ENCODE results near the gene VCAN.

The VCAN gene

DNA sequence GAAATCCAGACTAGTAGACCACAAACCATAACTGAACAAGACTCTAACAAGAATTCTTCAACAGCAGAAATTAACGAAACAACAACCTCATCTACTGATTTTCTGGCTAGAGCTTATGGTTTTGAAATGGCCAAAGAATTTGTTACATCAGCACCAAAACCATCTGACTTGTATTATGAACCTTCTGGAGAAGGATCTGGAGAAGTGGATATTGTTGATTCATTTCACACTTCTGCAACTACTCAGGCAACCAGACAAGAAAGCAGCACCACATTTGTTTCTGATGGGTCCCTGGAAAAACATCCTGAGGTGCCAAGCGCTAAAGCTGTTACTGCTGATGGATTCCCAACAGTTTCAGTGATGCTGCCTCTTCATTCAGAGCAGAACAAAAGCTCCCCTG lies 68.6 kb downstream of the VCAN start:
- no peak for DNase-seq

DNA sequence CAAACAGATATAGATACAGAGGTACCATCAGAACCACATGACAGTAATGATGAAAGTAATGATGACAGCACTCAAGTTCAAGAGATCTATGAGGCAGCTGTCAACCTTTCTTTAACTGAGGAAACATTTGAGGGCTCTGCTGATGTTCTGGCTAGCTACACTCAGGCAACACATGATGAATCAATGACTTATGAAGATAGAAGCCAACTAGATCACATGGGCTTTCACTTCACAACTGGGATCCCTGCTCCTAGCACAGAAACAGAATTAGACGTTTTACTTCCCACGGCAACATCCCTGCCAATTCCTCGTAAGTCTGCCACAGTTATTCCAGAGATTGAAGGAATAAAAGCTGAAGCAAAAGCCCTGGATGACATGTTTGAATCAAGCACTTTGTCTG lies 69.2 kb downstream of the VCAN start:
- DNase-seq = no peak

DNA sequence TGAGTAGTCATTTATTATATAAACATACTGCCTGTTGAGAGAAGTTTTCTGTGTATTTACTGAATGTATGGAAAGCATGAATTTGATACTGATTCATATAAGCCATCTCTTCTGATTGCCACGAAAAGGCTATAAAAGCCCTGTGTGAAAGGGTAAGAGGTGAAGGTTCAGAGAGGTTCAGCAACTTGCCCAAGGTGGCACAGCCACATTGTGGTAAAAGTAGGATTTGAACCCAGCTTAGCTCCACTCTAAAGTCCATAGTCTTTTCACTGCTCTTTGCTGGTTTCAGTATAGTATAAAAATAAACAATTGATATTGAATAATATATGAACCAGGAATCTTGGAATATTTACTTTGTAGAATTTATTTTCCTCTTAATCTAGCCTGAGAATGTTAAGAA lies 71.3 kb downstream of the VCAN start:
- no peak for DNase-seq

DNA sequence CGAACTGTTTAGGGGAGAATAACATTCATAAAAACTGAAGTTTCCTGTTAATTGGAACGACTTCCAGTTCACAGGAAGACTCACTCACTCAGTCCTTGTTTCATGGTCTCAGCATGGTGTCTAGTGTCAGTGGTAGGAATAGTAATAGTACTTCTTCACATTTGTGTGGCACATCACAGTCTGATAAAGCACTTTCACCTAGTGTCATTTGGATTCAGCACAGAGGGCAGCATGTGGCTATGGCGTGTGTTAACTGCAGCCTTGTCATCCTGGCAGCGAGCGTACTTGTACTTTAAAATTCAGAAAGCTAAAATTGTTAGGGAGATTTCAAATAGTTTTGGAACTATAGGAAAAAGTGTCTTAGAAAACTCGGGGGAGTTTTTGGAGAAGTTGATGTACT lies 72.4 kb downstream of the VCAN start:
- DNase-seq = no peak

DNA sequence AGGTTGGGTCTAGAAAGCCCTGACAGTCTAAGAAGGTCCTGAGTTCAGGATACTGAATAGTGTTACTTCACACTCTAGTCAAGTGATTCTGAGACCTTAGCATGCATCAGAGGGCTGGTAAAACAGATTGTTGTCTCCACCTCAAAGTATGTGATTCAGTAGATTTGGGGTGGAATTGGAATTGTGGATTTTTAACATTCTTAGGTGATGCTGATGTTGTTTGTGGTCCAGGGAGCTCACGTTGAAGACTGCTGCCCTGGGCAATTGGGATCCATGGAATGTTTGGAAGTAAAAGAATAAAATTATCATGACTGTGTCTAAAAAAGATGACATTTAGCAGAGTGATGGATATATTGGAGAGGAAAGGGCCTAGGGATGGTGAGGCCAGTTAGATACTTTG lies 75.6 kb downstream of the VCAN start:
- DNase-seq = no peak

DNA sequence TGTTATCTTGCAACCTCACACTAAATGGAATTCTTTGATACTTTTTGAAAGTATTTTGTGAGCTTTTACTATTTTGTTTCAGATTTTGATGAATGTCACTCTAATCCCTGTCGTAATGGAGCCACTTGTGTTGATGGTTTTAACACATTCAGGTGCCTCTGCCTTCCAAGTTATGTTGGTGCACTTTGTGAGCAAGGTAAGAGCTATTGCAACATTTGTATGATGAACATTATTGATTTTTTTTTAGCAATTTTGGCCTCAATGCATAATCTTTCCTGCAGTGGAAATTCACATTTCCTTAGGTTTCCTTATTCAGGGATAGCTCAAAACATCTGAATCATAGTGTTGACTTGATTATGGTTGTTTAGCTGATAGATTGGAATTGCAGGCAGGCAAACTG lies 76.3 kb downstream of the VCAN start:
- DNase-seq = no peak

DNA sequence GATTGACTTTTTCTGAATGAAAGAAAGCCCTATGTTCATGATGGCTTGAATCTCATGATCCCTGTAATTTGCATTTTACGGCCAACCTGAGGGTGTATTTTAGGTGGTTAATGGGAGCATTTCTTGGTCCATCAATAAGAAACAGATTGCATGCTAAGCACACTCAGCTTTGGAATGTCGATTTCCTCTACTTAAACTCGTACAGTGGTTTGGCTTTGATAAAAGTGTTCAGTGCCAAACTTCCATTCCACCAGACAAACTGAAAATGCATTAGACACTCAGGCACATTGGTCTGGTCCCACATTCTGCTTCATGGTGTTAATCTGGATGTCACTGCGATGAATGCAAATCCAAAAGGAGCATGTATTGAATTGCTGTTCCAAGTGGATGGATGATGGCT lies 77.0 kb downstream of the VCAN start:
- no peak for DNase-seq

DNA sequence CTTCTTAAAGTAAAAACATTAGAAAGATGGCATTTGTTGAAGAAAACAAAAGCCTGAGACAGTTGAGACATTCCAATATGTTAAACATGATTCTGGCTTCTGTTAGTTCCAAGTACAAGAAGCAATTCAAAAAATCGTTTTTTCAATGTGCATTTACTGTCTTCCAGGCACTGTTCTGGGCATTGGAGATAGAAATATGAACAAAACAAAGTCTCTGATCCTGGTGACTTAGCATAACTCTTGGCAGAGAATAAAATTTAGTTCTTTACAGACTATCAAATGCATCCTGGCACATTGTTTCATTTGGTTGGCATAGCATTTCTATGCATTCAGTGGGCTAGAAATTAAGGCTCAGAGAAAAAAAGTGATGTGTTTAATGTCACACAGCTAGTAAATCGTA lies 77.5 kb downstream of the VCAN start:
- no peak for DNase-seq

DNA sequence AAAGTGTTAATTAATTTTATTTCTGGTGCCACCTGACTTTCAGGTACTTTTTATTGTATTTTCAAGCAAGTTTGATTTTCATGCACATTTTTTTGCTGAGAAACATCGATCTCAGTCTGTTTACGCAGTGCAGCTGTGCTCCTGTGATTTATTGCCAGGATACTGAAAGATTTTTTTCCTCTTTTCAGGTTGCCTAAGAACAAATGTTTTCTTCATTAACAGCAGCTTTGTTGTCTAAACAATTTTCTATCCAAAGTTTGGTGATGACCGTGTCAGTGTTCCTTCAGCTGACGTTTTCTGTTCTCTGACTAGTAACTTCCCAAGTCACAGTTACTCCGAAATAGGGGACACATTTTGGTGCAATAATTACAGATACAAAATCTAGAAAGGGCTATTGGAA lies 78.1 kb downstream of the VCAN start:
- no peak for DNase-seq

DNA sequence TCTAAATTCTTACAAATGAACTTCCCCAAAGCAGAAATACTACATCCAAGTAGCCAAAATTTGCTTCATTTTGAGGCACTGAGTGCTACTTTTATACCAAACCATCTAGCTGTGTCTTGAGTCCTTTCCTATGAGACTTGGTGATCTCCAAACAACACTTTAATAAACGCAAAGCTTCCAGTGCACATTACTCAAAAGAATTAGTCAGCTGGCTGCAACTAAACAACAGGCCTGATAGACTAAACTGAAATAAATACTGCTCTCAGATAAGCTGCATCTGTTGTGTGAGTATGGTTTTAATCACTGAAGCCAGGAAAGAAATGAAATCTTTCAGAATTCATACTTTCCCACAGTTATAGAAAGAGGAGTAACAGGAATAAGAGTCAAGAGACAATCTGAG lies 80.3 kb downstream of the VCAN start:
- no peak for DNase-seq

DNA sequence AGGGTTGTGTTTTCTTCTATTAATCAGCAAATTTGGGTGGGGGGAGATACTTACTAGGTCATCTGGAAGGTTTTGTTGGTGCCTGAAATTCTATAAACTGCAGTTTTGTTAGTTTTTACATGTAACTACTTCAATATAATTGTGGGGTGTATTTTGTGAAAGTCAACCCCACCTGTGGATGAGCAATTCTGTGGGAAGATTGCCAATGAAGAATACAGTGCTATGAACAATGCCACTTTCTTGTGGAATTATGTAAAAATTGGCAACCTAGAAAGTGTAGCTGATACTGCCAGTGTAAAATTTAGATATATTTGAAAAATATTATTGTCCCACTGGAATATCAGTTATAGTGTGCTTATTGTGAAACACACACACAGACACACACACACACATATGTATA lies 80.7 kb downstream of the VCAN start:
- no peak for DNase-seq

DNA sequence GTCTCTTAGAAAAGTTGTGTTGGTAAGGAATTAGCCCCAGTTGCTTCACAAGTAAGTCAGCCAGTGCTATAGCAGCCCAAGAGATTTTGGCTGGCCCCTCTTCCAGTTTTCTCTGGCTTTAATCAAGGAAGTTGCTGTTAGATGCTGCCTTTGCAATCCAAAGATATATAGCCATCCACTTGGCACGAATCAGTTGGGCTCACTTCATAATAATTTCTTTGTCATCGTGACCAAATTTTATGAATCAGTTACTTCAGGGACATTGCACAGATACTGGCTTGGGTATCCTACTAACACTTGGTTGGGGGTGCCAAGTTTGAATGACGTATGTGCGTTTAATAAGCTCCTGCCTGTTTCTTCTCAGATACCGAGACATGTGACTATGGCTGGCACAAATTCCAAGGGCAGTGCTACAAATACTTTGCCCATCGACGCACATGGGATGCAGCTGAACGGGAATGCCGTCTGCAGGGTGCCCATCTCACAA lies 81.5 kb downstream of the VCAN start:
- no peak for DNase-seq

DNA sequence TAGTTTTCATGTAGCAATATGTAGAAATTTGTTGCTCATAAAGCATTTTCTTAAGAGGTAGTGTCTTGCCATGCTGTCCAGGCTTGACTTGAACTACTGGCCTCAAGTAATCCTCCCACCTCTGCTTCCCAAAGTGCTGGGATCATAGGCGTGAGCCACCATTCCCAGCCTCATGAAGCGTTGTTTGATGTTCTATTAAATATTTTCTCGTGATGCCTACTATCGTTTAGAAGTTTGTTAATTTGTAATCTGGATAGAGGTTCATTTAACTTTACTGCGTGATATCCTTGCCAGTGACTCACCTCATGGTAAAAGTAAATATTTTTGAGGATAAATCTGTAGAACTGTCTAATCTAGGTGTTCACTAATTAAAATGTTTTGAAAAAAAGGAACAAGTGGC lies 82.6 kb downstream of the VCAN start:
- DNase-seq = no peak

DNA sequence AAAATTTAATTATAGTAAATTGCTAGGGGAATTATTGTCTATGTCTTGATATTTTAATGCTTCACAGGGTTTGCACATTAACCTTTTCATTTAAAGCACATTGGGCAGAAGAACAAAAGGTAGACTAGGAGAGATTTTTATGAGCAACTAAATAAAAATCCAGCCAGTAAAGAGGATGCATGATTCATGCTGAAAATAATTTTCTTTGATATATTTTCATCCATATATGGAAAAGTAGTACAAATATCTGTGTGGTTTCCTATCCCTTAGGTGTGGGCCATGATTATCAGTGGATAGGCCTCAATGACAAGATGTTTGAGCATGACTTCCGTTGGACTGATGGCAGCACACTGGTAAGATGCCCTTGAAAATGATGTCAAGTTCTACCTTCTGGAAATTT lies 83.1 kb downstream of the VCAN start:
- no peak for DNase-seq

DNA sequence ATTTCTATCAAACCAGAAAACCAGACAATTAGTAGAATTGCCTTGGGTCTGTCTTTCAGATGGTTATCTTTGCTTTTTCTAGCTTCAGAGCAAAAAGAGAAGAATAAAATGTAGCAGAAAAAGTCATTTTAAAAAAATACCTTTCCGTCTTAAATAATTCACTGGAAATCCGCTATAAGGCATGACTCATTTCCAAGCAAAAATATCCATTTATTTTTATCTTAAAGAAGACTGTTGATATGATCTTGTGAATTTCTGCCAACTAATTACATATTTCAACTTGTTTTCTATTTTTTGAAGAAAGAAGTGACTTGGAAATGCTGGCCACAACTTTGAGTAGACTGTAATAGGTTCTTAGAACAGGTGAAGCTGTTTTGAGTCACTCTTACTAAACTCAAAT lies 83.7 kb downstream of the VCAN start:
- DNase-seq = no peak

DNA sequence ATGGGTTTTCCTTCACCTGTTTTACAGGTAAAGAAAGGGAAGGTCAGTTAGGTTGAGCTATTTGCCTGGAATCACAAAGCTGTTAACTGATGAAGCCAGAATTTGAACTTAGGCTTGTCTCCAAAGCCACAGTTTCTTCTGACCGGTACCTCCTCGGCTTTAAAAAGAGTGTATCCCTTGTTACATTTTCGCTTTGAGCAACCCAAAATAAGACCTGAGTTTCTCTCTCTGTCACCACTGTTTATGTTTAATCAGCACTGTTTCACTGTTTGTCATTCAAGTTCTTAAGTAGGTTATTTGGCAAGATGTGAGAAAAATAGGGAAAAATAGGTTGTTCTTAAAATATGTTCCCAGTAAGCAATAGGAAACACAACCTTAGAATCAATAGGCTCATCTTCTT lies 84.6 kb downstream of the VCAN start:
- DNase-seq = no peak

DNA sequence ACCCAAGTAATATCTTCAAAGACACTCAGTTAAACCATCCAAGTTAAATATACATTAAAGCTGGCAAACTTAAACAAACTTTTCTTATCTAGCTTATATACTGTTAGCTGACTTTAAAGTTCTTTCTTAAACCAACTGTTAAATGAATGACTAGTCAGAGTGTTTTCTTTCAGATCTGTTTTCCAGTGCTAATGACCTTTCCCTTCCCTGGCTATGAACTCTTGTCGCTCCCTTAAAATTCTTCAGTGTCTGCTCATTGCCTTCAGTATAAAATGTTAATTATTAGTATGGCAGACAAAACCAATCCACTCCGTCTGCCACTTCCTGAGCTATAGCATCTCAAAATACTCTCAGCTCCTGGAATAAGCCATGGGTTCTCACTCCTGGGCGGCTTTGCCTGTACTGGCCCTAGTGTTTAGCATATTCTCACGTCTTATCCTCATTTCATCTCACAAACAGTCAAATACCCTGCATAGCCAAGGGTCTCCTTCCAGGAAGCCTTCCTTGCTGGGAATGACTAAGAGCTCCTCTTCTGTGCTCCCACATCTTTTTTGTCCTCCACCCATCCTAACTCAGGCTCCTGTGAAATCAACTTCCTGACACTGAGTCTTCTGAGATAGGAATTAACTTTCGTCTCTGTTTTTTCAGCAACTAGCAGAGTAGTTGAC lies 87.7 kb downstream of the VCAN start:
- DNase-seq = no peak

DNA sequence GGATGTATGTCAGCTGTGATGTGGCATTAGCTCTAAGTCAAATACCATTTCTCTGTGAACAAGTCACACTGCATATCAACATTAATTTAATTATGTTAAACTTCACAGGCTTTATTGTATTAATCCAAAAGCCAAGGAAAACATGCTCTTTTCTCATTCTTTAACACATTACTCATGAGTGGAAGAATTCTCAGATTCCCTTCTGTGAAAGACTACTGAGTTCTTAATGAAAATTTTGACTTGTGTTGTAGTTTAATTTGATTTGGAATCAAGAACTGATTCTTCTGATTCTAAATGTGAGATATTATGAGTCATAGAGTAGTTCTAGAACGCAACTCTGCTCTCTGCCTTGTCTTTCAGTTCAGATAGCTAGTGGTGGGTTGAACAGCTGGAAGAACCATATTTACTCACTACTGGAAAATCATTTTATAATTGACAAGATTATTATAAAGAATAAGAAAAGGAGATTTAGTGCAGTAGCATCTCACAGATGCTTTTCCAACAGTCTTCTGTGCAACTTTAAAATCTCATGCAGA lies 90.6 kb downstream of the VCAN start:
- DNase-seq = no peak

DNA sequence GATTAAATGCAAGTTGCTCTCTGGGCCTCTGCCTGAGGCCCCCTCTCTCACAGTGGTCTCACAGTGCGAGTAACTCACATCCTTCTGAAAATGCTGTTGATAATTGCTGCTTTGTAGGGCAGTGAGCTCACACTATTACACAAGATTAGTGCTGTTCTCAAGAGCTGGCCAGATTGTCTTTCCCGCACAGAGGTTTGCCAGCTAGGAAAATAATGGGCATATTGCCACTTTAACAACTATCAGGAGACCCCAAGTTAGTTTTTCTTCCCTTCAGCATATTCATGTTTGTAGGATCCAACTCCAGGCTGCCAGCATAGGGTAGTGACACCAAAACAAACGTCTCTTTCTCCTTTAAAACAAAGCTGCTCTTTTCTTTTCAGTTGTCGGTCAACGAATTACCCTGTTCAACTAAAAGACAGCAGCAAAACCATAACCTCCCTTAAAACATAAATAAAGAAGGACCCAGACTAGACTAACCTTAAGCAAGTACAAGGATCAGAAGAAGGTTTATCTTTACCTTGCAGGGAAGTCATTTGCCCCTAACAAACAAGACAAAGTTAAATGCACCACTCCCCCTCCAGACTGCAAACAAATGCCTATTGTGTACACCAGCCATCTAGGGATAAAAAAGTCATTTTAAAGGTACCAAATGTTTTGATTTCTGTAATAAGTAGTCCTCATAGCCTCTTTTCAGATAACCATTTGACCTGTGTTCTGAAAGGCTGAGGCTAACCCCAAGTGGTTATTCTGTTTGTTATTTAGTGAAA lies 91.4 kb downstream of the VCAN start:
- no peak for DNase-seq

DNA sequence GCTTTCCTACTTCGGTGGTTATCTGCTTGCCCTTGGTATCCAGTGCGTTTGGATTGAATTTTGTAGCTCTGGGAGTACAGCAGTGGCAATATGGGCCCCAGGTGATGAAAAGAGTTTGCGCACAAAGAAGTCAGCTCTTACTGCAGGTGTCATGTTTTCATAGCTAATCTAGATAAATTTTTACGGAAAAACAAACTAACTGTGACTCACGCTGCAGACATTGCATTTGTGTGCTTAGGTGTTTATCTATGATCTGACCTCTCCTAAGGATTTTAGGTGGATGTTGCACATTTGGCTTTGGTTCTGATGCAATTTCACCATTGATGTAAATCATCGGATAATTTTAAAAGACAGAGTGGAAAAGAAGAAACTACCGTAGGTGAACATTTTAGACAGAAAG lies 92.1 kb downstream of the VCAN start:
- no peak for DNase-seq

DNA sequence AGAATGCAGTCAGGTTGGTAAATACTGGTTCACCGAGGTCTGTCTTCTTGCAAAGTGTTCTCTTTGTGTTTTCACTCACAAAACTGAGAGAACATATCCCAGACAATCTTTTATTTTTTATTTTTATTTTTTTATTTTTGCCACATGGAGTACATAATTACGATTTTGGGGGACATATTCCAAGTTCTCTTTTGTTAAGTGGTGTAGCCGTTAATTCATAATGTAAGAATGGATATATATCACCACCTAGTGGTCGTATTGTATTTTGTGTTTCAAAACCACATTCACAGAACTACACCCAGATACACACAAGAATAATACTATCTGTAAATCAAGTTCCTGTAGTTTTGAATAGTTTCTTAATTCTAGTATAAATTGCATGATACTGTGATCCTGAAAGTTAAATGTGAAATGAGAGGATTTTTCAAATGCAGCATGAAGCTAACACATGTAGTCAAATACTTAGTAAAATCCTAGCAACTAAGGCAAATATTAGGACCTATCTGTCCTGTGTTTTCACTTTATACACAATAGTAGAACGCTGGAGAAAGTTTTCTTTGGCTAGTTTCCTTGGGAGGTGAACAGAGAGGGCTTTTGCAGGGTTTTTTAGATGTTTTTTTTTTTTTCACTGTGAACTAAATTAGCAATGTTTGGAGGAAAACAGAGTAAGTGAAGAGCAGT lies 92.7 kb downstream of the VCAN start:
- no peak for DNase-seq

DNA sequence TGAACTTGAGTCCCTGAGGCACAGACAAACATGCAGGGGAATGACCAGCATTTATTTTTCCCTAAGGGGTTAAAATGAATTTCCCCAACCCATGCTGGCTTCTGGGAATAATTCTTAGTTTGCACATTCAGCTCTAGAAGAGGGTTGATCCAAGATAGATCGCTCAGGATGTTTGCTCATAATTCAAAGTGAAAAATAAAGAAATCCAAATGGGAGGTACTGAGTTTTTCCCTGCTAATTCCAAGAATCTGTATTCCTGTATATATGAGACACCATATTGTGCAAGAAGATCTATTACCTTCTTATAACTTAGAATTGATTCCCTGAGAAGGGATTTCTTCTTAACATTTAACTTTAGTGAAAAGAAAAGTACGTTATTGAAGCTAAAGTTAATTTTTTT lies 96.2 kb downstream of the VCAN start:
- DNase-seq = no peak

DNA sequence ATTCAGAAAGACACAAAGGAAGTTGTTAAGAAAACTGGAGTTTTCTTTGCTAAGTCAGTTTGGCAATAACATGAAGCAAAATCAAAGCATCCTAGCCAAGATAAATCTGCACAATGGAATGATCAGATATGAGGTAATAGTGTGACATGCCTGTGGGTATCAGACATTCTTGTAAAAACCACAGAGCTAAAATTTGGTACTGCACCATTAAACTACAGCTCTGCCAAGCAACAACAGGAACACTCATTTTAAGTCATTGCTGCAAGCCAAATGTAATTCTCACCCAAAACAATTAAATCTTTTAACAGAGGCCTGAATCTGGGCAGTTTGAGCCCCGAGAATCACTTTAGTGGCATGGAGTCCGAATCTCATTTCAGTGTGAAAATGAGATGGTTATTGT lies 96.6 kb downstream of the VCAN start:
- DNase-seq = peak; percentile 79

DNA sequence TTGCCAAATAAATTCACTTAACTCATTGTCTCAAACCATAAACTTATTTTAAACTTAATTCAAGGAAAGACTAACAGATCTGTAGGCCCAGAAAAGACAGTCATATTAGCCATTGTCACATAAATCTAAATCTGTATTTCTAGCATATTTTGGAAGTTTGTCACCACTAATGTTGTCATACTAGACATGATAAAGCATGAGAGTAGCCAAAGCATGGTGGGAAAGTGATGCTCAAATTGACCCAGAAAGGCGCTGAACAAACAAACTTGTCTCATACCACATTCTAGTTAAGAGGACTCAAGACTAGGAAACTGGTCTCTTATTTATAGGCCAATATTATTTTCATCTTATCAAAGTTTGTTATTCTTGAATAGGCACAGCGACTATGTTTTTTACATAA lies 99.4 kb downstream of the VCAN start:
- DNase-seq = no peak

Measured in NCI-H226 (cell line).